H1 (cell line): ENCODE results near the gene KIAA1671. TPM values are rescaled to one million over a fixed set of nuclear protein-coding genes. Genes with fewer than 3 reads are reported as not detected.

Experiments
- CTCF ChIA-PET: fragments of 300-600 bp; sonication (Branson Sonifier 250); formaldehyde crosslinking; loops from one replicate; lab custom pipeline; 2021; ENCODE audit not compliant: partially characterized antibody; lab: Charles Lee
- POLR2A ChIA-PET: fragments of 300-600 bp; sonication (Branson Sonifier 250); formaldehyde crosslinking; loops from one replicate; lab custom pipeline; 2021; ENCODE audit warnings: inconsistent platforms; ENCODE audit not compliant: partially characterized antibody; lab: Charles Lee
- DNase-seq, 2 experiments: peaks; one replicate each; pipeline versions ENCODE4 v3.0.0 to v3.0.0-alpha.2; 2010 to 2022; ENCODE audit warnings: low spot score in 2 of 2, low read depth in 1 of 2, mixed read lengths in 1 of 2
- FAIRE-seq: peaks from 2 replicates; lab custom pipeline; 2011; peaks lifted over from hg19 to GRCh38; lab: Jason Lieb, UNC
- H2AFZ ChIP-seq: 2 replicates; pipeline ENCODE4 v1.8.1; 2012; ENCODE audit warnings: low read length, inconsistent platforms
- H2AK5ac ChIP-seq: 2 replicates; pipeline ENCODE4 v1.6.1; 2013; ENCODE audit warnings: low read depth, low read length
- H2BK120ac ChIP-seq: replicated peaks from 2 replicates; pipeline ENCODE3; 2013; ENCODE audit warnings: low read depth, low read length, inconsistent platforms
- H2BK12ac ChIP-seq: 2 replicates; pipeline ENCODE4 v1.6.1; 2013; ENCODE audit warnings: low read depth, low read length
- H2BK15ac ChIP-seq: 2 replicates; pipeline ENCODE4 v1.6.1; 2013; ENCODE audit warnings: low read length
- H2BK20ac ChIP-seq: 2 replicates; pipeline ENCODE4 v1.6.1; 2013; ENCODE audit warnings: low read length
- H2BK5ac ChIP-seq: 2 replicates; pipeline ENCODE4 v1.6.1; 2013; ENCODE audit warnings: low read depth, low read length
- H3K14ac ChIP-seq: 2 replicates; pipeline ENCODE4 v1.6.1; 2013; ENCODE audit warnings: inconsistent platforms; ENCODE audit not compliant: insufficient read length
- H3K18ac ChIP-seq: 2 replicates; pipeline ENCODE4 v1.6.1; 2013; ENCODE audit warnings: low read length; ENCODE audit errors: extremely low read depth
- H3K23ac ChIP-seq: 2 replicates; pipeline ENCODE4 v1.6.1; 2013; ENCODE audit warnings: inconsistent platforms; ENCODE audit not compliant: insufficient read length
- H3K23me2 ChIP-seq: 2 replicates; pipeline ENCODE4 v1.6.1; 2013; ENCODE audit warnings: low read depth, low read length
- H3K27ac ChIP-seq: 2 replicates; pipeline ENCODE4 v1.6.1; 2011; ENCODE audit warnings: low read depth, low read length, inconsistent platforms
- H3K27me3 ChIP-seq, 4 experiments: replicated peaks in 1 of 4; 1 replicate in 1 of 4; 2 replicates in 3 of 4; pipeline versions ENCODE4 v1.6.1 to v1.8.1; 2011 to 2013; ENCODE audit warnings: low read length in 3 of 4, mild to moderate bottlenecking in 3 of 4, inconsistent platforms in 2 of 4, mixed read lengths in 2 of 4, moderate library complexity in 1 of 4; ENCODE audit not compliant: control insufficient read depth in 3 of 4, insufficient read depth in 3 of 4; ENCODE audit errors: extremely low read depth in 1 of 4
- H3K36me3 ChIP-seq, 4 experiments: 2 replicates each; pipeline versions ENCODE4 v1.6.1 to v1.8.1; 2011 to 2013; ENCODE audit warnings: mild to moderate bottlenecking in 4 of 4, low read length in 3 of 4, moderate library complexity in 2 of 4, control low read depth in 1 of 4, inconsistent platforms in 1 of 4; ENCODE audit not compliant: insufficient read depth in 4 of 4, control insufficient read depth in 2 of 4
- H3K4ac ChIP-seq: replicated peaks from 2 replicates; pipeline ENCODE3; 2013; ENCODE audit warnings: low read length, low read depth, mixed read lengths, inconsistent platforms; ENCODE audit not compliant: insufficient read length
- H3K4me1 ChIP-seq, 4 experiments: replicated peaks in 1 of 4; 1 replicate in 1 of 4; 2 replicates in 3 of 4; pipeline versions ENCODE4 v1.6.1 to v1.8.1; 2011 to 2013; ENCODE audit warnings: low read length in 3 of 4, inconsistent platforms in 2 of 4, mixed read lengths in 1 of 4; ENCODE audit not compliant: insufficient read depth in 4 of 4, control insufficient read depth in 3 of 4
- H3K4me2 ChIP-seq, 2 experiments: 2 replicates each; pipeline versions ENCODE4 v1.6.1 to v1.8.1; 2011 to 2013; ENCODE audit warnings: low read depth in 2 of 2, low read length in 2 of 2, control low read depth in 1 of 2, inconsistent platforms in 1 of 2, mild to moderate bottlenecking in 1 of 2; ENCODE audit not compliant: insufficient read depth in 1 of 2
- H3K4me3 ChIP-seq, 4 experiments: fragments of 200-600, 300-600 bp in 1 of 4; sonication (generic), shearing (Covaris generic), sonication (Bioruptor Twin) in 1 of 4; 2 replicates each; pipeline versions ENCODE4 v1.5.1 to v1.8.1; 2011 to 2016; ENCODE audit warnings: low read length in 4 of 4, low read depth in 3 of 4, control low read depth in 2 of 4, inconsistent platforms in 2 of 4, mild to moderate bottlenecking in 2 of 4, mixed read lengths in 1 of 4, moderate library complexity in 1 of 4; ENCODE audit not compliant: insufficient read depth in 2 of 4; ENCODE audit errors: extremely low read depth in 1 of 4
- H3K56ac ChIP-seq: replicated peaks from 2 replicates; pipeline ENCODE3; 2013; ENCODE audit warnings: low read depth, mild to moderate bottlenecking, mixed read lengths, low read length, inconsistent platforms; ENCODE audit not compliant: insufficient read length
- H3K79me1 ChIP-seq: 2 replicates; pipeline ENCODE4 v1.6.1; 2013; ENCODE audit warnings: low read depth, low read length, control low read depth
- H3K79me2 ChIP-seq, 2 experiments: 2 replicates each; pipeline versions ENCODE4 v1.6.1 to v1.8.1; 2012 to 2013; ENCODE audit warnings: low read length in 2 of 2, mild to moderate bottlenecking in 2 of 2, inconsistent platforms in 1 of 2; ENCODE audit not compliant: insufficient read depth in 2 of 2, control insufficient read depth in 1 of 2
- H3K9ac ChIP-seq, 4 experiments: replicated peaks in 1 of 4; 1 replicate in 1 of 4; 2 replicates in 3 of 4; pipeline versions ENCODE4 v1.6.1 to v1.8.1; 2011 to 2013; ENCODE audit warnings: low read depth in 3 of 4, low read length in 3 of 4, control low read depth in 2 of 4, mild to moderate bottlenecking in 2 of 4, moderate library complexity in 2 of 4, inconsistent platforms in 1 of 4; ENCODE audit errors: extremely low read depth in 1 of 4
- H3K9me3 ChIP-seq, 2 experiments: 2 replicates each; pipeline versions ENCODE4 v1.6.1 to v1.8.1; 2012 to 2013; ENCODE audit warnings: mild to moderate bottlenecking in 2 of 2, moderate library complexity in 2 of 2, control low read depth in 1 of 2, inconsistent platforms in 1 of 2, low read depth in 1 of 2, low read length in 1 of 2, mixed read lengths in 1 of 2; ENCODE audit not compliant: insufficient read depth in 2 of 2
- H4K20me1 ChIP-seq, 2 experiments: replicated peaks in 1 of 2; 2 replicates each; pipeline versions ENCODE3 to v1.8.1; 2011 to 2013; ENCODE audit warnings: inconsistent platforms in 2 of 2, low read length in 2 of 2, mild to moderate bottlenecking in 1 of 2; ENCODE audit not compliant: insufficient read depth in 2 of 2, control insufficient read depth in 1 of 2
- H4K5ac ChIP-seq: 2 replicates; pipeline ENCODE4 v1.6.1; 2013; ENCODE audit warnings: low read length, low read depth, mixed read lengths, inconsistent platforms; ENCODE audit not compliant: insufficient read length
- H4K8ac ChIP-seq: 2 replicates; pipeline ENCODE4 v1.8.0; 2013; ENCODE audit warnings: mild to moderate bottlenecking, moderate library complexity, low read length, inconsistent platforms; ENCODE audit not compliant: insufficient read depth; ENCODE audit errors: extremely low read depth
- H4K91ac ChIP-seq: replicated peaks from 2 replicates; pipeline ENCODE3; 2013; ENCODE audit warnings: low read length, mixed read lengths, inconsistent platforms; ENCODE audit not compliant: insufficient read length
- ASH2L ChIP-seq: fragments of 200-600, 300-600 bp; sonication (generic); IDR thresholded peaks from one replicate; pipeline ENCODE4 v1.7.1; 2017; ENCODE audit warnings: low read length
- ATF3 ChIP-seq: IDR thresholded peaks from 2 replicates; pipeline ENCODE4 v1.6.1; 2011; ENCODE audit warnings: low read depth, mild to moderate bottlenecking, low read length; ENCODE audit not compliant: insufficient read depth
- EZH2 ChIP-seq: fragments of 200-600 bp; sonication (generic); IDR thresholded peaks from 2 replicates; pipeline ENCODE4 v1.7.1; 2012; ENCODE audit warnings: low read depth, mild to moderate bottlenecking, moderate library complexity, low read length, inconsistent platforms; ENCODE audit not compliant: severe bottlenecking
- GABPA ChIP-seq: IDR thresholded peaks from 2 replicates; pipeline ENCODE4 v1.6.1; 2011; ENCODE audit warnings: mild to moderate bottlenecking, low read length, moderate library complexity, borderline replicate concordance; ENCODE audit not compliant: insufficient read depth
- SIN3A ChIP-seq, 2 experiments: IDR thresholded peaks in 1 of 2; conservative IDR thresholded peaks in 1 of 2; 2 replicates each; pipeline ENCODE4 v1.6.1; 2011 to 2012; ENCODE audit warnings: low read length in 2 of 2, improper control_type of control experiment in 1 of 2, low read depth in 1 of 2, mild to moderate bottlenecking in 1 of 2
- TBP ChIP-seq: IDR thresholded peaks from 2 replicates; pipeline ENCODE4 v1.6.1; 2011; ENCODE audit warnings: low read depth, low read length, improper control_type of control experiment
- USF2 ChIP-seq: IDR thresholded peaks from 2 replicates; pipeline ENCODE4 v1.6.1; 2011; ENCODE audit warnings: low read length, improper control_type of control experiment
- YY1 ChIP-seq: IDR thresholded peaks from 2 replicates; pipeline ENCODE4 v1.6.1; 2011; ENCODE audit warnings: low read depth, mild to moderate bottlenecking, low read length
- WGBS, 2 experiments: shearing (Covaris generic) in 1 of 2; methylation state at CpG; one replicate each; pipeline versions ENCODE4 v1.1.6 to v1.1.7; 2013 to 2015; ENCODE audit warnings: low lambda C conversion rate in 2 of 2, mixed read lengths in 2 of 2, inconsistent platforms in 1 of 2, low coverage in 1 of 2, missing lambda C conversion rate in 1 of 2; ENCODE audit not compliant: insufficient replicate concordance in 2 of 2, insufficient coverage in 1 of 2, insufficient read length in 1 of 2; ENCODE audit errors: extremely low coverage in 1 of 2, missing lambda C conversion rate in 1 of 2; 5-methylcytosine and 5-hydroxymethylcytosine counted together
- polyA plus RNA-seq, 7 experiments: library from polyadenylated mRNA; depleted of rRNA in 3 of 7; stranded (reverse) in 5 of 7; unstranded in 2 of 7; fragments of >200 nt in 5 of 7; fragments of 200-250 nt in 2 of 7; gene quantifications; 1 replicate in 5 of 7; 2 replicates in 1 of 7; 4 replicates in 1 of 7; pipeline versions ENCODE4 v1.2.1 to v1.2.3, GENCODE V29; 2011 to 2013; ENCODE audit warnings: missing spikeins in 2 of 7, mixed read lengths in 2 of 7
- total RNA-seq: library from RNA; stranded (reverse); fragmentation: NEBNext Ultra II Directional; extraction: Animal tissue kit (Norgen Biotek cat#: 25700); gene quantifications from 2 replicates; pipeline ENCODE4 v1.2.1, GENCODE V29; 2021
- TF ChIP-seq, protein P1 (sequence below), 3 experiments: IDR thresholded peaks; 1 replicate in 2 of 3; 2 replicates in 1 of 3; pipeline versions ENCODE4 v1.5.1 to v1.6.1; 2011; ENCODE audit warnings: low read length in 3 of 3, mild to moderate bottlenecking in 3 of 3, inconsistent platforms in 2 of 3, low read depth in 1 of 3, moderate library complexity in 1 of 3; ENCODE audit not compliant: insufficient read depth in 1 of 3; ENCODE audit errors: control extremely low read depth in 1 of 3

KIAA1671 gene
- total and polyA plus RNA-seq, 2 of the 8 experiments (the other 6 are each of a cell fraction or from before 2014, with no cell fraction given), result 6.4 to 23.9 TPM

GRCh38 chr22:25196326-25196725 lies 243.8 kb downstream of the KIAA1671 start:
- no peak overlapping the region for H4K91ac ChIP-seq
- H3K27ac ChIP-seq, result no peak overlapping the region
- no peaks in the 10 kb centered on the region for H3K79me2 ChIP-seq
- no peaks in the 10 kb centered on the region for H3K79me1 ChIP-seq
- DNase-seq (no peak), FAIRE-seq (no peak)
- ChIA-PET POLR2A (no interaction called here), CTCF (interaction anchor here (0.7 to 1.2 kb wide), 3 partner anchors 12 to 115 kb away, joined by 3 to 5 read pairs (median 4); no protein-coding TSS in a partner anchor)
- H3K4ac ChIP-seq, result no peak overlapping the region
- H2BK20ac ChIP-seq, result no peak overlapping the region
- H2AFZ ChIP-seq, result no peak overlapping the region
- H2BK12ac ChIP-seq, result no peak overlapping the region
- H3K4me3 ChIP-seq, result no peak overlapping the region
- H3K9me3 ChIP-seq, result no peaks in the 10 kb centered on the region
- no peak overlapping the region for H3K4me2 ChIP-seq
- H2BK5ac ChIP-seq, result no peak overlapping the region
- no peaks in the 10 kb centered on the region for H3K27me3 ChIP-seq
- H3K14ac ChIP-seq, result no peak overlapping the region
- H3K4me1 ChIP-seq, result no peaks in the 10 kb centered on the region; a peak in 1 of 7 replicates
- H3K23ac ChIP-seq, result no peak overlapping the region
- H3K23me2 ChIP-seq, result no peaks in the 10 kb centered on the region
- 95% methylated on average over 4 of the region's 5 CpGs; no CpG with 5 or more reads in 1 of the 2 experiments for WGBS, 2 experiments
- H3K56ac ChIP-seq, result no peak overlapping the region
- H3K9ac ChIP-seq, result no peak overlapping the region
- no peak overlapping the region for H3K18ac ChIP-seq
- no peak overlapping the region for H2AK5ac ChIP-seq
- H4K20me1 ChIP-seq, result peaks cover 0 to 2% of the 10 kb centered on the region in 2 experiments
- H2BK15ac ChIP-seq, result no peak overlapping the region
- no peak overlapping the region for H4K8ac ChIP-seq
- H2BK120ac ChIP-seq, result no peak overlapping the region
- H3K36me3 ChIP-seq, result peaks cover 0 to 6% (median 1%) of the 10 kb centered on the region in 4 experiments; a peak in 2 of 8 replicates
- H4K5ac ChIP-seq, result no peak overlapping the region
- TF ChIP-seq EZH2 (no peak), USF2 (no peak), TBP (no peak), YY1 (no peak), SIN3A (conservative IDR thresholded peaks at IDR 0.05 in 1 of 2, IDR thresholded peaks at IDR 0.05 in 1 of 2; ENCODE audit: low read depth in 1 of 2, low read length in 2 of 2) (no peak), ASH2L (no peak), ATF3 (no peak), GABPA (no peak)
- TF ChIP-seq, protein P1, sequence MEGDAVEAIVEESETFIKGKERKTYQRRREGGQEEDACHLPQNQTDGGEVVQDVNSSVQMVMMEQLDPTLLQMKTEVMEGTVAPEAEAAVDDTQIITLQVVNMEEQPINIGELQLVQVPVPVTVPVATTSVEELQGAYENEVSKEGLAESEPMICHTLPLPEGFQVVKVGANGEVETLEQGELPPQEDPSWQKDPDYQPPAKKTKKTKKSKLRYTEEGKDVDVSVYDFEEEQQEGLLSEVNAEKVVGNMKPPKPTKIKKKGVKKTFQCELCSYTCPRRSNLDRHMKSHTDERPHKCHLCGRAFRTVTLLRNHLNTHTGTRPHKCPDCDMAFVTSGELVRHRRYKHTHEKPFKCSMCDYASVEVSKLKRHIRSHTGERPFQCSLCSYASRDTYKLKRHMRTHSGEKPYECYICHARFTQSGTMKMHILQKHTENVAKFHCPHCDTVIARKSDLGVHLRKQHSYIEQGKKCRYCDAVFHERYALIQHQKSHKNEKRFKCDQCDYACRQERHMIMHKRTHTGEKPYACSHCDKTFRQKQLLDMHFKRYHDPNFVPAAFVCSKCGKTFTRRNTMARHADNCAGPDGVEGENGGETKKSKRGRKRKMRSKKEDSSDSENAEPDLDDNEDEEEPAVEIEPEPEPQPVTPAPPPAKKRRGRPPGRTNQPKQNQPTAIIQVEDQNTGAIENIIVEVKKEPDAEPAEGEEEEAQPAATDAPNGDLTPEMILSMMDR (IDR thresholded peaks at IDR 0.05; ENCODE audit: control extremely low read depth in 1 of 3, insufficient read depth in 1 of 3, low read depth in 1 of 3, low read length in 3 of 3), result no peak
